SK-N-SH treated with all-trans-retinoic acid at 6 μM for 48 hours (cell line): ENCODE data around the gene BAG1.

Experiments
- BACH2 ChIP-seq: fragments of 250-450 bp; sonication (Bioruptor Pico); IDR thresholded peaks from 2 replicates; pipeline ENCODE4 v1.9.0; 2021; ENCODE audit warnings: mild to moderate bottlenecking, borderline replicate concordance
- GLIS3 ChIP-seq: fragments of 250-450 bp; sonication (Bioruptor Pico); IDR thresholded peaks from 2 replicates; pipeline ENCODE4 v1.5.0; 2020; ENCODE audit warnings: mild to moderate bottlenecking, moderate library complexity
- ISL1 ChIP-seq: fragments of 250-450 bp; sonication (Bioruptor Pico); IDR thresholded peaks from 2 replicates; pipeline ENCODE4 v2.1.2; 2022; ENCODE audit warnings: mild to moderate bottlenecking, moderate library complexity
- RARB ChIP-seq: fragments of 250-450 bp; sonication (Bioruptor Pico); IDR thresholded peaks from 2 replicates; pipeline ENCODE4 v1.8.0; 2021; ENCODE audit warnings: mild to moderate bottlenecking, moderate library complexity
- TOX ChIP-seq: fragments of 250-450 bp; sonication (Bioruptor Pico); IDR thresholded peaks from 2 replicates; pipeline ENCODE4 v1.8.0; 2021; ENCODE audit warnings: mild to moderate bottlenecking, moderate library complexity, borderline replicate concordance
- ZC3H10 ChIP-seq: fragments of 250-450 bp; sonication (Bioruptor Pico); IDR thresholded peaks from 2 replicates; pipeline ENCODE4 v1.5.1; 2021; ENCODE audit warnings: mild to moderate bottlenecking, moderate library complexity
- ZFP3 ChIP-seq: fragments of 250-450 bp; sonication (Bioruptor Pico); IDR thresholded peaks from 2 replicates; pipeline ENCODE4 v1.5.0; 2020; ENCODE audit warnings: mild to moderate bottlenecking, moderate library complexity
- TF ChIP-seq, protein P1 (sequence below): fragments of 250-450 bp; sonication (Bioruptor Pico); IDR thresholded peaks from 2 replicates; pipeline ENCODE4 v1.5.0; 2020; ENCODE audit warnings: mild to moderate bottlenecking, moderate library complexity

DNA sequence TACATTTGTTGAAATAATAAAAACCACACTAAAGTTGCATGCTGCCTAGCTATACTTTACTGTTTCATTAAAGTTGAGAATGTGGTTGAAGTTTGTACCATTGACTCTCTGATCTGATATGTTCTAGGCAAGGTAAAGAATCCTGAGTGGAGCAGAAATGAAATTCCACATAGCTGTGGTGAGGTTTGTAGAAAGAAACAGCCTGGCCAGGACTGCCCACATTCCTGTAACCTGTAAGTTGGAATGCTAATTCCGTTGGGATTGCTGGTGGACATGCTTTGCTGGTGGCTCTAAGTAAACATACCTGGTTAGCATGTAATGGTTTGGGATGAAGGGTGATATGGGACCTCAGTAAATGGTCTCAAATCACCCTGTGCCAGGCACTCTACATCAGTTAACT, 42.6 kb upstream of the BAG1 start:
- TF ChIP-seq ZFP3 (no peak), ISL1 (CRISPR knock-in tag) (no peak), GLIS3 (no peak), BACH2 (CRISPR knock-in tag) (no peak), RARB (no peak), ZC3H10 (CRISPR knock-in tag) (no peak), TOX (no peak)
- TF ChIP-seq, protein P1, sequence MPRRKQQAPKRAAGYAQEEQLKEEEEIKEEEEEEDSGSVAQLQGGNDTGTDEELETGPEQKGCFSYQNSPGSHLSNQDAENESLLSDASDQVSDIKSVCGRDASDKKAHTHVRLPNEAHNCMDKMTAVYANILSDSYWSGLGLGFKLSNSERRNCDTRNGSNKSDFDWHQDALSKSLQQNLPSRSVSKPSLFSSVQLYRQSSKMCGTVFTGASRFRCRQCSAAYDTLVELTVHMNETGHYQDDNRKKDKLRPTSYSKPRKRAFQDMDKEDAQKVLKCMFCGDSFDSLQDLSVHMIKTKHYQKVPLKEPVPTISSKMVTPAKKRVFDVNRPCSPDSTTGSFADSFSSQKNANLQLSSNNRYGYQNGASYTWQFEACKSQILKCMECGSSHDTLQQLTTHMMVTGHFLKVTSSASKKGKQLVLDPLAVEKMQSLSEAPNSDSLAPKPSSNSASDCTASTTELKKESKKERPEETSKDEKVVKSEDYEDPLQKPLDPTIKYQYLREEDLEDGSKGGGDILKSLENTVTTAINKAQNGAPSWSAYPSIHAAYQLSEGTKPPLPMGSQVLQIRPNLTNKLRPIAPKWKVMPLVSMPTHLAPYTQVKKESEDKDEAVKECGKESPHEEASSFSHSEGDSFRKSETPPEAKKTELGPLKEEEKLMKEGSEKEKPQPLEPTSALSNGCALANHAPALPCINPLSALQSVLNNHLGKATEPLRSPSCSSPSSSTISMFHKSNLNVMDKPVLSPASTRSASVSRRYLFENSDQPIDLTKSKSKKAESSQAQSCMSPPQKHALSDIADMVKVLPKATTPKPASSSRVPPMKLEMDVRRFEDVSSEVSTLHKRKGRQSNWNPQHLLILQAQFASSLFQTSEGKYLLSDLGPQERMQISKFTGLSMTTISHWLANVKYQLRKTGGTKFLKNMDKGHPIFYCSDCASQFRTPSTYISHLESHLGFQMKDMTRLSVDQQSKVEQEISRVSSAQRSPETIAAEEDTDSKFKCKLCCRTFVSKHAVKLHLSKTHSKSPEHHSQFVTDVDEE (CRISPR knock-in tag), result no peak
